Duodenal mucosa (tissue), 2 donors: ENCODE data around the gene RABGAP1L.

Source experiments
- H3K27ac ChIP-seq: one replicate; pipeline ENCODE4 v1.7.0; 2013; ENCODE audit warnings: low read depth, low read length
- H3K27me3 ChIP-seq, 2 donors: one replicate each; pipeline ENCODE4 v1.7.0; 2013; ENCODE audit warnings: low read length in 2 of 2, control low read depth in 1 of 2; ENCODE audit not compliant: insufficient read depth in 2 of 2, control insufficient read depth in 1 of 2
- H3K36me3 ChIP-seq, 2 donors: one replicate each; pipeline ENCODE4 v1.7.0; 2013; ENCODE audit warnings: low read length in 2 of 2, control low read depth in 1 of 2; ENCODE audit not compliant: insufficient read depth in 2 of 2, control insufficient read depth in 1 of 2
- H3K4me1 ChIP-seq, 2 donors: one replicate each; pipeline ENCODE4 v1.7.0; 2013; ENCODE audit warnings: low read length in 2 of 2, control low read depth in 1 of 2; ENCODE audit not compliant: insufficient read depth in 2 of 2, control insufficient read depth in 1 of 2
- H3K4me3 ChIP-seq, 2 donors: one replicate each; pipeline ENCODE4 v1.7.0; 2013; ENCODE audit warnings: low read length in 2 of 2, low read depth in 1 of 2
- H3K9ac ChIP-seq, 2 donors: one replicate each; pipeline ENCODE4 v1.7.0; 2013; ENCODE audit warnings: low read length in 2 of 2, low read depth in 1 of 2
- H3K9me3 ChIP-seq, 2 donors: one replicate each; pipeline ENCODE4 v1.7.0; 2013; ENCODE audit warnings: low read length in 2 of 2, control low read depth in 1 of 2; ENCODE audit not compliant: control insufficient read depth in 1 of 2

Gene RABGAP1L

DNA sequence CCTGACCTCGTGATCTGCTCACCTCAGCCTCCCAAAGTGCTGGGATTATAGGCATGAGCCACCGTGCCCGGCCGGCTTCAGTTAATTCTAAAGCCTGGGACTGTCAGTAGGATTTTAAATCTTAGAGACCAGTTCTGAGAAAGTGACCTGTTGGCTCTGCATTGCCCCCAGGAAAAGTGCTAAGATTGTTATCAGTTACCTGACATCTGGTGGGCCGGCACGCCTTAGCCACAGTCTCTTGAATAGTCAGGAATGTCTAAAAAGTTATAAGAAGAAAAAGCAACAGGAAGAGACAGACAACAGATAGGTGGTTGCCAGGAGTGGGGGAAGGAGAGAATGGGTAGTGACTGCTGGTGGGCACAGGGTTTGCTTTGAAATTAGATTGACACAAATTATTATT, 35.1 kb downstream of the RABGAP1L start:
- H3K9me3 ChIP-seq, result no peaks in the 10 kb centered on the region
- no peak overlapping the region for H3K4me3 ChIP-seq
- H3K27me3 ChIP-seq, result no peaks in the 10 kb centered on the region
- H3K27ac ChIP-seq, result no peak overlapping the region
- no peak overlapping the region for H3K9ac ChIP-seq
- peaks cover 0 to 8% of the 10 kb centered on the region in 2 donors for H3K4me1 ChIP-seq
- H3K36me3 ChIP-seq, result no peaks in the 10 kb centered on the region

DNA sequence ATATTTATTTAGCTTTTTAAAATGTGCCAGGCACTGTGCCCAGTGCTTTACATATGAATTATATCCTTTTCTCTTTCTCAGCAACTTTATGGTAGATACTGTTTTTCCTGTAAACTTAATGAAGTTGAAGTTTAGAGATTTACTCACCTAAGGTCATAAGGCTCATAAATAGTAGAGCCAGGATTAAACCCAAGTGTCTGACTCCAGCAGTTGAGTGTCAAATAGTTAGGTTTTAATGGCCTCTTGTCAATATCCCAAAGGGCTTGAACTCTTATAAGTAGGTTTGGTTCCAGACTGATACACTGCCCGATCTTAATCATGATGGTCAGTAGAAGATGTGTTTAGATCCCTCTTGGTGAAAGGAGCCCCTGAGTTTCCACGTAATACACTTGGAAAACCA, 37.8 kb downstream of the RABGAP1L start:
- H3K9me3 ChIP-seq, result no peaks in the 10 kb centered on the region
- no peaks in the 10 kb centered on the region for H3K4me1 ChIP-seq
- H3K9ac ChIP-seq, result no peak overlapping the region
- no peak overlapping the region for H3K4me3 ChIP-seq
- H3K27ac ChIP-seq, result no peak overlapping the region
- no peaks in the 10 kb centered on the region for H3K27me3 ChIP-seq
- H3K36me3 ChIP-seq, result no peaks in the 10 kb centered on the region

DNA sequence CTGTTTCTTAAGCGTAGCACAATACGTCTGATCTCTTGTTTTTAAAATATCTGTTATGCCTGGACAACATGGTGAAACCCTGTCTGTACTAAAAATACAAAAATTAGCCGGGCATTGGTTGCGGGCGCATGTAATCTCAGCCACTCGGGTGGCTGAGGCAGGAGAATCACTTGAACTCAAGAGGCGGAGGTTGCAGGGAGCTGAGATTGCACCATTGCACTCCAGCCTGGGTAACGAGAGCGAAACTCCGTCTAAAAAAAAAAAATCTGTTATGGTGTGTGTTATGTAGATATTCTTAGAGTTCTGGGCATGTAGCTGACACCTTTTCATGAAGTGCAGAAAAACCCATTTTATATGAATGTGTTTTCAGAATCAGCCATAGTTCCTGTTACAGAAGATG, 38.2 kb downstream of the RABGAP1L start:
- H3K9ac ChIP-seq, result no peak overlapping the region
- no peaks in the 10 kb centered on the region for H3K36me3 ChIP-seq
- no peak overlapping the region for H3K27ac ChIP-seq
- no peaks in the 10 kb centered on the region for H3K27me3 ChIP-seq
- H3K4me3 ChIP-seq, result no peak overlapping the region
- H3K4me1 ChIP-seq, result no peaks in the 10 kb centered on the region
- no peaks in the 10 kb centered on the region for H3K9me3 ChIP-seq

DNA sequence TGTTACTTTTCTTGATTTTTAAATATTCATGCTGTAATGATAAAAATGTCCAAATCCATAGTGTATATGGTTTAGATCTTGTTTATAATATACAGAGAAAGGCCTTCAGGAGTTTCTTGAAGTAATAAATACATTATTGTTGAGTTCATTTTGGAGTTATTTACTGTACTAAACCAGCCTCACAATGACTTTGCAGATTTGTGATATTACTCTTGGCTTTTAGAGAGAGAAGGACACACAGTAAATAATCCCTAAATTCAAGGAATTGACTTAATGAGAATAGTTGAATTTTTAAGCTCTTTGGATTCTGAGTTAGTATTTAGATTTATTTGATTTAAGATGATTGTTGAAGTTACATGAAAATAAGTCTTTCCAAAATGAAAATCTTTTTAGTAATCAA, 38.9 kb downstream of the RABGAP1L start:
- Histone ChIP-seq H3K4me1 (no peaks in the 10 kb centered on the region), H3K36me3 (no peaks in the 10 kb centered on the region)

DNA sequence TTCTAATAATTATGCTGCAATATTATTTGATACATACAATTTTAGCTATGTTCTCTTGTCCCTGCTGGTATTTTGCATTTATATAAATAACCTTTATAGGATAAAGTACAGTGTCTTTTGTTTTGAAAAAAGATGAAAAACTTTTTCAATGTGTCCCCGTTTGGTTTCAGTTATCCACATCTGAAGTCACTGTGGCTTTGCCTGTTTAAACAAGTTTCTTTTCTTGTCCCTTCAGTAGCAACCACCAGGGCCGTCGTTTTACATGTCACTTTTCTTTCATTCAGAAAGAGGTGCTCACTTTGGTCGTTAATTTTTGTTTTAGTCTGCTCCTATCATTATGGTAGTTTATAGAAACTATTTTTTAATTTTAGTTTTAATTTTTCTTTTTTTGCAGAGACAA, 41.4 kb downstream of the RABGAP1L start:
- Histone ChIP-seq H3K4me3 (no peak overlapping the region), H3K27me3 (no peaks in the 10 kb centered on the region), H3K27ac (no peak overlapping the region), H3K9me3 (no peaks in the 10 kb centered on the region), H3K4me1 (no peaks in the 10 kb centered on the region), H3K9ac (no peak overlapping the region), H3K36me3 (no peaks in the 10 kb centered on the region)

More for the DNA sequence above, 38.9 kb downstream of the RABGAP1L start:
- Histone ChIP-seq H3K27ac (no peak overlapping the region), H3K27me3 (no peaks in the 10 kb centered on the region), H3K9ac (no peak overlapping the region), H3K4me3 (no peak overlapping the region), H3K9me3 (no peaks in the 10 kb centered on the region)

DNA sequence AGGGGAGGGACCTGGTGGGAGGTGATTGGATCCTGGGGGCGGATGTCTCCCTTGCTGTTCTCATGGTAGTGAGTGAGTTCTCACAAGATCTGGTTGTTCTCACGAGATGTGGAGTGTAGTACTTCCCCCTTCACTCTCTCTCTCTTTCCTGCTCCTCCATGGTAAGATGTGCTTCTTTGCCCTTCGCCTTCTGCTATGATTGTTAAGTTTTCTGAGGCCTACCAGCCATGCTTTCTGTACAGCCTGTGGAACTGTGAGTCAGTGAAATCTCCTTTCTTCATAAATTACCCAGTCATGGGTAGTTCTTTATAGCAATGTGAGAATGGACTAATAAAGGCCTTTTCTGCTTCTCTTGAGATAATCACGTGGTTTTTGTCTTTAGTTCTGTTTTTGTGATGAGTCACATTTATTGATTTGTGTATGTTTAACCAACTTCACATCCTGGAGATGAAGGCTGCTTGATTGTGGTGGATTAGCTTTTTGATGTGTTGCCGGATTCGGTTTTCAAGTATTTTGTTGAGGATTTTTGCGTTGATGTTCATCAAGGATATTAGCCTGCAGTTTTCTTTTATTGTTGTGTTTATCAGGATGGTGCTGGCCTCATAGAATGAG, 45.5 kb downstream of the RABGAP1L start:
- no peak overlapping the region for H3K9ac ChIP-seq
- H3K27ac ChIP-seq, result no peak overlapping the region
- H3K27me3 ChIP-seq, result no peaks in the 10 kb centered on the region
- no peak overlapping the region for H3K4me3 ChIP-seq
- H3K36me3 ChIP-seq, result no peaks in the 10 kb centered on the region
- no peaks in the 10 kb centered on the region for H3K9me3 ChIP-seq
- H3K4me1 ChIP-seq, result no peaks in the 10 kb centered on the region

DNA sequence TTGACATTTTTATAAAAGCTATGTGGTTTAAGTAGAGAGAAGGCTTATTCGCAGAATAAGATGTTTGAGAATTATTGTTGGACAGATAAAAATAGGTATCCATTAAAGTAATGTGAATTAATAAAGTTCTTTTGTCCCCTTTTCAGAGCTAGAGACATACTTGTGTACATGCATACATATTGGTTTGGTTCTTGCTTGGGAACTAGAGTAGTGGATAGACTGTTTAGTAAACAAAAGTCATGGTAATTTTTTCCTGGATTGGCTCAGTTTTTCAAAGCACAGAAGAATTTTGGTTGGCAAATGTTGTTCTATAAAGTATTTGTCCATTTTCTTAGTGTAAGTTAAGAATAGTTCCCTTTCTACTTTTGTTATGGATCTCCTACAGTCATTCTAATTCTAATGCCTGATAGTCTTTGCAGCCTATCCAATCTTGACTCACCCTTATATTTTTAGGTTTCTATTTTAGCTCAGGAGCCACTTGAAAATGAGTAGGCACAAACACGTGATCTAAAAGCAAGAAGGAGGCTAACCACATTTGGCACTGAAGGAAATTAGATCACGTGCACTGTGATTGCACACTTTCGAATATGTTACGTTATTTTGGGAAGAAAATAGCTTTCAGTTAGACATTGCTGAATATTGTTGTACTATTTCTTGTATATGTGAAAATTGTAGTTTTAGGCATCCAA, 47.0 kb downstream of the RABGAP1L start:
- Histone ChIP-seq H3K27ac (no peak overlapping the region), H3K9ac (no peak overlapping the region), H3K4me1 (no peaks in the 10 kb centered on the region), H3K9me3 (no peaks in the 10 kb centered on the region), H3K4me3 (no peak overlapping the region), H3K36me3 (no peaks in the 10 kb centered on the region), H3K27me3 (no peaks in the 10 kb centered on the region)

DNA sequence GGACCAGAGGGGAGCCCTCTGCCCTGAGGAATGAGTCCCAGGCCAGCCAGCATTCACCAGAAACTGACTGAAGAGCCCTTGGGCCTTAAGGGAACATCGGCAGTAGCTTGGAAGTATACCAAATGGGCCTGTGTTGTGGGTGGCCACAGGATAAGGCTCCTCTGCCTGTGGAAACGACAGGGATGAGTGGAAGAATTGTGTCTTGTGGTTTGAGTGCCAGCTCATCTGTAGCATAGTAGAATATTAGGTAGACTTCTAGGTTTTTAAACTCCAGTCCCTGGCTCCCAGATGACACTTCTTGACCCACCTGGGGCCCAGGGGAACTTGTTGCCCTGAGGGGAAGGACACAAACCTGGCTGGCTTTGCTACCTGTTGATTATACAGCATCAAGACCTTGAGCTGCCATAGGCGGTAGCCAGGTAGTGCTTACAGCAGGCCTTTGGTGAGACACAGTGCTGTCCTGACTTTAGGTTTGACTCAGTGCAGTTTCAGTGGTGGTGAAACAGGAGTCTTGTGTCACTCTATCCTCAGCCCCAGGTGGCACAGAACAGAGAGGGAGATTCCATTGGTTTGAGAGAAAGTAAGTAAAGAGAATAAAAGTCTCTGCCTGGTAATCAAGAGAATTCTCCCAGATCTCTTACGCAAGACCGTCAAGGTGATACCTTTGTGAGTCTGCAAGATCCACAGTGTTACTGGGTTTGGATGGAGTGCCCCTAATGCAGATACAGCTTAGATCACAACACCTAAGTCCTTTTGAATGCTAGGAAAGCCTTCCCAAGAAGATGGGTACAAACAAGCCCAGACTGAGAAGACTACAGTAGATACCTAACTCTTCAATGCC, 50.2 kb downstream of the RABGAP1L start:
- no peak overlapping the region for H3K4me3 ChIP-seq
- no peak overlapping the region for H3K9ac ChIP-seq
- H3K27ac ChIP-seq, result no peak overlapping the region
- no peaks in the 10 kb centered on the region for H3K9me3 ChIP-seq
- no peaks in the 10 kb centered on the region for H3K27me3 ChIP-seq
- H3K36me3 ChIP-seq, result no peaks in the 10 kb centered on the region
- H3K4me1 ChIP-seq, result no peaks in the 10 kb centered on the region

DNA sequence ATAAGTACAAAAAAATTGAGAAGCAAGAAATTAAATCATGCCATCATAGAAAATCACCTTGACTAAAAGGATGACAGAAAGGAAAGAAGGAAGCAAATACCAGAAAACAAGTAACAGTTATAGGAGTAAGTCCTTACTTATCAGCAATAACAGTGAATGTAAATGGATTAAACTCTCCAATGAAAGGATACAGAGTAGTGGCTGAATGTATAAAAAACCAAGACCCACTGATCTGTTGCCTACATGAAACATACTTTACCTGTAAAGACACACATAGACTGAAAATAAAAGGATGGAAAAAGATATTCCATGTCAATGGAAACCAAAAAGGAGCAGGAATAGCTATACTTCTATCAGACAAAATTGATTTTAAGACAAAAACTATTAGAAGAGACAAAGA, 52.2 kb downstream of the RABGAP1L start:
- Histone ChIP-seq H3K27me3 (no peaks in the 10 kb centered on the region), H3K4me3 (no peak overlapping the region), H3K27ac (no peak overlapping the region), H3K9me3 (no peaks in the 10 kb centered on the region), H3K9ac (no peak overlapping the region), H3K36me3 (no peaks in the 10 kb centered on the region), H3K4me1 (no peaks in the 10 kb centered on the region)

DNA sequence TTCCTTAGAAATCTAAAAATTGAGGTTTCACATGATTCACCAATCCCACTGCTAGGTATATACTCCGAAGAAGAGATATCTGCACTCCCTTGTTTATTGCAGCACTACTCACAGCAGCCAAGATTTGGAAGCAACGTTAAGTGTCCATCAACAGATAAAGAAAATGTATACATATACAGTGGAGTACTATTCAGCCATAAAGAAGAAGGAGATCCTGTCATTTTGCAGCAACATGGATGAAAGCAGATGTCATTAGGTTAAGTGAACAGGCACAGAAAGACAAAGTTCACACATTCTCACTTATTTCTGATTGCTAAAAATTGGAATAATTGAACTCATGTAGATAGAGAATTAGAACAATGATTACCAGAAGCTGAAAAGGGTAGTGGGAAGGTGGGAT, 56.4 kb downstream of the RABGAP1L start:
- Histone ChIP-seq H3K4me3 (no peak overlapping the region), H3K36me3 (peaks cover 0 to 2% of the 10 kb centered on the region in 2 donors), H3K27me3 (no peaks in the 10 kb centered on the region), H3K4me1 (no peaks in the 10 kb centered on the region), H3K9ac (no peak overlapping the region), H3K9me3 (no peaks in the 10 kb centered on the region), H3K27ac (no peak overlapping the region)
